GM19438 (cell line): ENCODE data around the gene TMPRSS2.
A peak's percentile ranks its signal among the peaks of the same experiment; 100 is the strongest.

Experiments used
- ATAC-seq: cut with Tn5 transposase; IDR thresholded peaks from one replicate; pipeline ENCODE4 v1.9.1; 2021; ENCODE audit warnings: low read depth; ENCODE audit not compliant: unreplicated experiment

Gene TMPRSS2

DNA sequence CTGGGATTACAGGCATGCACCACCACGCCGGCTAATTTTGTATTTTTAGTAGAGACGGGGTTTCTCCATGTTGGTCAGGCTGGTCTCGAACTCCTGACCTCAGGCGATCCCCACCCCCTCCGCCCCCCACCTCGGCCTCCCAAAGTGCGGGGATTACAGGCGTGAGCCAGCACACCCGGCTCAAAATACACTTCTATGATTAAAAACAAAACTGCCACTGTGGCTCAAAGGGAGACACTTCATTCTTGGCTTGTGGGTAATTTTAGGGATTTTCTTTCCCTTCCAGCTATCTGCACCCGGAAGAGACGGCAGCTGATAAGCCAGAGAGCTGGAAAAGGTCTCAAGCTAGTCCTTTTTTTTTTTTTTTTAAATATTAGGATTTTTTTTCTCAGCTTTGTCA is 24.5 kb downstream of the TMPRSS2 start:
- no peak for ATAC-seq

DNA sequence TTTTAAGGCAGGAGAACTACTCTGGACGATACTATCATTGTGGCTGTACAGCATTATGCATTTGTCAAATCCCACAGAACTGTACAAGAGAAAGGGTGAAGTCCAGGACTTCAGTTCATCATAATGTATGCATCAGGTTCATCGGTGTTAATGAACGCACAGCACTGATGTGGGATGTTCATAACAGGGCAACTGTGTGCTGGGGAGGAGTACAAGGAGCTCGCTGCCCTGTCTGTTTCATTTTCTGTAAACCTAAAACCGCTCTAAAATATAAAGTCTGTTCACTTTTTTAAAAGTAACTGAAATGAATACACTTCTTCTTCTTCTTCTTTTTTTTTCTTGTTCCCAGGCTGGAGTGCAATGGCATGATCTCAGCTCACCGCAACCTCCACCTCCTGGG is 25.0 kb downstream of the TMPRSS2 start:
- no peak for ATAC-seq

- ATAC-seq: no peak
Measured at GRCh38 chr21:41482301-41482700, 25.7 kb downstream of the TMPRSS2 start.

GRCh38 chr21:41481191-41481590 is 26.8 kb downstream of the TMPRSS2 start:
- ATAC-seq: no peak

DNA sequence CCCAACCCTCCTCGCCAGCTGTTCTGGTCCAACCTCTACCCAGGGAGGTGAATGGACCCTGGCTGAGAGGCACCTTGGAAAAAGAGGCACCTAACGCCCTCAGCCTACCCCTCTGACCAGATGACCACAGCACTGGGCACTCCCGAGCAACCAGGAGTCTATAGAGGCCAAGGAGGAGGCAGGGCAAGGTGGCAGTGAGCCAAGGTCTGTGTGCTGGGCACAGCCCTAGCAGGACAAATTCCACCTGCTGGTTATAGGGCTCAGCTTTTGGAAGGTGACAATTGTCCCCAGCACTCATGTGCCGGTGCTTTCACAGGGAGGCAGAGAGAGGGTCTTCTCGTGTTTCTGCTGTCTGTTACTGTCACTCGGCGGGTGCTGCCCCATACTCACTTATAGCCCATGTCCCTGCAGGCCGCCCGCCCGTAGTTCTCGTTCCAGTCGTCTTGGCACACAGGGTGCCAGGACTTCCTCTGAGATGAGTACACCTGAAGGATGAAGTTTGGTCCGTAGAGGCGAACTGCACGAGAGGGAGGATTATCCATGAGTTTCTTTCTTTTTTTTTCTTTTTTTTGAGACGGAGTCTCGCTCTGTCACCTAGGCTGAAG is 27.8 kb downstream of the TMPRSS2 start:
- ATAC-seq: no peak

DNA sequence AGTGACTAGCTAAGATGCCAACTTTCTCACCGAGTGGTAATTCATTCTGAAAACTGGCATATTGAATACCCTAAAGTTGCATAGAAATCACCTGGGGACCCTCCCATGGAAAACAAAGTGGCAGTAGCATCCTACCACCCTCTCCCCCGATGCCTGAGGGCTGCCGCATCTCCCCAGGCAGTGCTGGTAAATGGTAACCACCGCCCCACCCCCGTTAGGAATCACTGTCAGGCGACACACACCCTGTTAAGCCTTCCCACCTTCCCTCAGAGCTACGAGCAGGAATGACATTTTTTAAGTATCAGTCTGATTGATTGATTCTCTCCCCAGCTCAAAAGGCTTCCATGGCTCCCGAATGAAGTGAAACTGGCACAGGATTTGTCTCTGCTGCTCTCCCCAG is 28.3 kb downstream of the TMPRSS2 start:
- ATAC-seq: no peak

GRCh38 chr21:41478319-41479177 is 29.4 kb downstream of the TMPRSS2 start:
- no peak for ATAC-seq

- no peak for ATAC-seq
Measured at GRCh38 chr21:41477641-41478318, 30.2 kb downstream of the TMPRSS2 start.

DNA sequence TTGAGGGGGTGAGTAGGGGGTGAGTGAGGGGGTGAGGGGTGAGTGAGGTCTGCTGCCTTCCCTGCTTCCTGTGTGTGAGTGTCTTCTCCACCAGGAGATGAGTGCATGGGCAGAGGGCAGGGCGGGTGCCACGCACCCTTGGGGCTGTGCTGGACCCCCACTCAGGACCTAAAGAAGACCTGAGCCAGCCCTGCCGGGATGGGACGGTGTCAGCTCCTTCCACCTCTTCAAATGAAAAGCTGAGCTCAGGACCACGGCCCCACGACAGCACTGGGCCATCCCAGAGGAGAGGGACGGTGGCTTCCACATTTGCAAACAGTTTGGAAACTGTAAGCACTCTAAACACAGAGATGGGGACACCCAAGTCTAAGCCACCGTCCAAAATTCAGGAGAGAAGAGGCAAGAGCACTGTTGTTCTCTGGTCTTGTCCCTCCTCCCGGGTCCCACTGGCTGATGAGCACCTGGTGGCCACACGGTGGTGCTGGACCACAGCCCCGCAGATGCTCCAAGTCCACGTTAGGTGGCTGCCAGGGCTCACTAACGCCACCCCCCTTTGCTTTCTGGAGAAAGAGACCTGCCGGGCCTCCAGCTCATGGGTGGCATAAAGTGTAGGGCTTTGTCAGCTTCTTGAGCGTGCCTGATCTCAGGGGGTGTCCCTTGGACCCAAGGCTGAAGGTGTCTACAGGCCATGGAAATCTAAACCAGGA is 32.1 kb downstream of the TMPRSS2 start:
- ATAC-seq: no peak

- no peak for ATAC-seq
Measured at GRCh38 chr21:41472753-41473548, 35.0 kb downstream of the TMPRSS2 start.

DNA sequence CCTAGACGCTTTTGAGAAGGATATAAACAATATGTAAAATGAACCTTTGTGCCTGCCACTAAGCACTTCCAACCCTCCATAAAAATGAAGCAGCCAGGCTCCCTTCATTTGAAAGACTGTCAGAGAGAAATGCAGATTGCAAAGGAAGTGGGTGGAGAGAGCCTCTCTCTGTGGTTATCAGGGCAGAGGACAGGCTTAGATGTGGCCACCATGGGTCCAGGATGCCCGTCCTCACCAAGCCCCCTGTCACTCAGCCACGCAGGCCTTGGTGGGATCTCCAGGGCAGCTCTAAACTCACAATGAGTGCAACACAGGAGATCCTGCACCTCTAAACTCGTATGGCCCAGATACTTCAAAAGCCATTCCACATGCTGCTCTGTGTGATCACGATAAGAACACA is 37.9 kb downstream of the TMPRSS2 start:
- no peak for ATAC-seq

DNA sequence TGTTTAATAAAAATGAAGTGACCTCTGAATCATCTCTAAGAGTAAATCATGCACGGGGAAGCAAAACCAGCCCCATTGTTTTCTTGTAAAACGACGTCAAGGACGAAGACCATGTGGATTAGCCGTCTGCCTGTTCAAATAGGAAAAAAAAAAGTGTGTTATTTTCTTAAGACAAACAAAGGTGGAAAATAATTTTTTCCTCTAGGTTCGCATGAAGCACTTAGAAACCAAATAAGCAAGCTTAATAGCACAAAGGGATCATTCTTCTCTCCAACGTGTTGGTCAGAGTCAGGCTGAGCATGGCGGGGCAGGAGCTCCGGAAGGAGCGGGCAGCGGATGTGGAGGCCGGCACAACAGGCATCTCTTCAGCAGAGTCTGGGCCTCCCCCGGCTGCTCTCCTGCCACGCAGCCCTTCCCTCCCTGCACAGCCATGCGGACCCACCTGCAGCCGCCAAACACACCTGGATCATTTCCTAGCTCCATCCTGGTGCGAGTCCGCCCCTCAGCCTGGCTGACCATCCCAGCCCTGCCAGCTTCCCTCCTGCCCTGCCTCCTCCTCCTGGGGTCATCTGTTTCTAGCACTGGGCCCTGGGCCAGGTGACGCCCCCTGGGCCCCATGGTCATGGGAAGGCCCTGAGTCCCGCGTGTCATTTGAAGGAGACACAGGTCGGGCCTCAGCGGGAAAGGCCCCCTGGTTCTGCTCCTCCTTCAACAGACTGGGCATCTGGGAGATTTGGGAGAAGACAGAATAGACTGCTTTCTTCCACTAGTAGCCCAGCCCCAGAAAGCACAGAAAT is 41.7 kb downstream of the TMPRSS2 start:
- ATAC-seq: no peak

DNA sequence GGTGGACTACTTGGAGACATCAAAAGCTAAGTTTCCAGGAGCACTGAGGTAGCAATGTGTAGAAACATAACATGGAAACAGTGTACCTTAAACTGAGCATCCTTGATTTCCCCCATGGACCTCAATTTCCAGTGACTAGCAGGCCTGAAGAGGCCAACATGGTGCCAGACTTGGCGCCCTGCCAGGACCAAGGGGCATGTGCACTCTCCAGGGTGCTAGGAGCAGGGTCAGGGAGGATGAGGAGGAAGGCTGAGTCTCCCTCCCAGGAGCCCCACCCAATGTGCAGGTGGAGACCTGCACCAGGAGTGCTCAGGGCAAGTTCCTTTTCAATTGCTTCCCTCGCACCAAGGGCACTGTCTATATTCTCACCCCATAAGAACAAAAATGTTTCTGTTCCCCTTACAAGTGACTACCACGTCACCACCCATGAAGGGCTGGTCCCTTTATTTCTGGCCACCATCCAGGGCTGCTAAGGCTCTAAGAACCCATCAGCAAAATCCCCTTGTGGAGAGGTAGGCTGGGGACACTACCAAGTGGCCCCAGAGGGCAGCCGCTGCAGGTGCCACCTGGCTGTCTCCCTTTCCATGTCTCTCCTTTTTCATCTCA is 42.7 kb downstream of the TMPRSS2 start:
- ATAC-seq: no peak

GRCh38 chr21:41460578-41461527 is 47.1 kb downstream of the TMPRSS2 start:
- ATAC-seq: peak; percentile 61

DNA sequence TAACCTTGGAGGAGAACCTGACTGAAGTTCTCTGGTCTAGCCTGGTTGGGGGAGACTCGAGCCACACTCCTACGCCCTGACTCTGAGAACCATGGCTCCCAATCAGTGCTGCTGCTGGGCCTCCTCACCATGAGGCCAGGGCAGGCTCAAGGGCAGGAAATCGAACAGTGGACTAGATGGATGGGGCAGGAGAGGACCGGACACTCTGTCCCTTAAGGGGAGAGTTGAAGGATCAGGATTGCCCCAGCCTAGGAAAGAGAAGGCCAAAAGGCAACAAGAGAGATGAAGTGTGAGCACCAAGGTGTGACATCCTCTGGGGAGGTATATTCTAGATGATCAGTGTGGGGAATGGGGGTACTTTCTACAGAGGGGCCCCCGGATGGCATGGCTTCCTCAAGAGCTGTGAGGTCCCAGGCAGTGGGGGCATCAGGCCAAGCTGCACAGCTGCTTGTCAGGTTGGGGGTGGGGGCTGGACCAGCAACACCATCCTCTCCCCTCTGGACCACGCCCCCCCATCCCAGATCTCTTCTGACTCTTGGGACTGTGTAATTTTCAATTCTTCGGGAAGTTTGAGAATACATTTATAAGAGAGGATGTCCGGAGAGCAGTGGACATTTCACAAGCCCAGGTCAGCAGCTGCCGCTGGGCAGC is 47.9 kb downstream of the TMPRSS2 start:
- ATAC-seq: no peak

GRCh38 chr21:41458559-41458958 is 49.4 kb downstream of the TMPRSS2 start:
- ATAC-seq: no peak

DNA sequence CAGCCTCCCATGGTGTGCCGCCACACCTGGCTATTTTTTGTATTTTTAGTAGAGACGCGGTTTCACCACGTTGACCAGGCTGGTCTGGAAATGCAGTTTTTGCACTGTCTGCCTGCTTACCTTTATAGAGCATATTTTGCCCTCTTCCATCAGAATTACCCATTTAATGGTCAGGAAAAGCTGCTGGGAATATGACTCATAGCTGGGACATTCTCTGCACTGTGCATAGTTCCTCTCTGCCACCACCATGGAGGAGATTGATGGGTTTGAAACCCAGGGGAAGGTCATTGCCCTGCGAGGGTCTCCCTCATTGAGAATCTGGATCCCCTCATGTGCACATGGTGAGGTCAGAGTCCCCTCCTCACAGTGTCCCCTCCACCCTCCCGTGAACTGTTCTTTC is 49.8 kb downstream of the TMPRSS2 start:
- ATAC-seq: no peak
